Measurements from ENCODE around the gene STOML2.

DNA sequence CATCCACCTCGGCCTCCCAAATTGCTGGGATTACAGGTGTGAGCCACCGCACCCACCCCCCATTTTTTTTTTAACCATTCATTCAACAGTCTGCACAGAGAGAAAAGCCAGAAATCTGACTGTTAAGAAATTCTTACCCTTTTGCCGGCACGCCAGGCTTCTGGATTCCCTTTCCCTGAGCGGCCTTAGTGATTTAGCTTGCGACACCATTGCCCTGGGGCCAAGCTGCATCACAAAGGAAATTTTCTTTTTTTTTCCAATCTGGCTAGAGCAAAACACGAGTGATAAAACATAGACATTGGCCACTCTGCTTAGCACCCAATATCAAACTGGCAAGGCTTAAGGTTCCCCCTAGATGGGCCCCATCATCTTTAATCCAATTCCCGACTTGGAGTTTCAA is 33.9 kb upstream of the STOML2 start:
- TF ChIP-seq, protein P1, sequence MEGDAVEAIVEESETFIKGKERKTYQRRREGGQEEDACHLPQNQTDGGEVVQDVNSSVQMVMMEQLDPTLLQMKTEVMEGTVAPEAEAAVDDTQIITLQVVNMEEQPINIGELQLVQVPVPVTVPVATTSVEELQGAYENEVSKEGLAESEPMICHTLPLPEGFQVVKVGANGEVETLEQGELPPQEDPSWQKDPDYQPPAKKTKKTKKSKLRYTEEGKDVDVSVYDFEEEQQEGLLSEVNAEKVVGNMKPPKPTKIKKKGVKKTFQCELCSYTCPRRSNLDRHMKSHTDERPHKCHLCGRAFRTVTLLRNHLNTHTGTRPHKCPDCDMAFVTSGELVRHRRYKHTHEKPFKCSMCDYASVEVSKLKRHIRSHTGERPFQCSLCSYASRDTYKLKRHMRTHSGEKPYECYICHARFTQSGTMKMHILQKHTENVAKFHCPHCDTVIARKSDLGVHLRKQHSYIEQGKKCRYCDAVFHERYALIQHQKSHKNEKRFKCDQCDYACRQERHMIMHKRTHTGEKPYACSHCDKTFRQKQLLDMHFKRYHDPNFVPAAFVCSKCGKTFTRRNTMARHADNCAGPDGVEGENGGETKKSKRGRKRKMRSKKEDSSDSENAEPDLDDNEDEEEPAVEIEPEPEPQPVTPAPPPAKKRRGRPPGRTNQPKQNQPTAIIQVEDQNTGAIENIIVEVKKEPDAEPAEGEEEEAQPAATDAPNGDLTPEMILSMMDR (conservative IDR thresholded peaks at IDR 0.05) = no peak
- TF ChIP-seq EZH2 (IDR thresholded peaks at IDR 0.05; ENCODE audit: low read depth) = no peak

All from PC-9 (cell line).